ENCODE results near the gene TNNI3.

DNA sequence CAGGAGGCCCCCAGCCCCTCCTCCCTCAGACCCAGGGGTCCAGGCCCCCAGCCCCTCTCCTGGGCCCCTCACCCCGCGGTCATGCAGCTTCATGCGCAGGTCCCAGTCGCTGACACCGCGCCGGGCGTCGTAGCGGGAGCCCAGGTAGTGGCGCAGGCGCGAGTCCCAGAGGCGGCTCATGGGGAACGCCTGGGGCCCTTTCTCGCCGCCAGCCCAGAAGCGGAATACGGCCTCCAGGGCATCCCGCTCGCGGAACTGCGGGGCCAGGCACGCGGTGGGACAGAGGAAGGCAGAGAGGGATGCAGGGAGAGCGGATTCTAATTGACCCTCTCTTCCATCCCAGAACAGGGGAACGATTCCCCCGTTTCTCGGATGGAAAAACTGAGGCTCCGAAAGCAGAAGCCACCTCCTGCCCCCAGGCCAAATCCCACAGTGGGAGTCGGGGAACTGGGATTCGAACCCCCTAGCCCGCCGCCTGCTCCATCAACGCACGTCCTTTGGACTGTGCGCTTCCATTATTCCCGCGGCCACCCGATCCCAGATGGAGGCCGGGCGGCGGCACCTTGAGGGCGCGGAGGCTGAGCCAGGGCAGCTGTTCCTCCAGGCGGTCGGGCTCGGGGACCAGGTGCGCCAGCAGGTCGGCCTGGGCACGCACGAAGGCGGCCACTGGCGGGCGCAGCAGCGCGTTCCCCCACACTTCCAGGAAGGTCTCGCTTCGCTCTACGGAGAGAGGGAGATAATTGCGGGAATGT is 4.2 kb upstream of the TNNI3 start:
- TF ChIP-seq, protein P1, sequence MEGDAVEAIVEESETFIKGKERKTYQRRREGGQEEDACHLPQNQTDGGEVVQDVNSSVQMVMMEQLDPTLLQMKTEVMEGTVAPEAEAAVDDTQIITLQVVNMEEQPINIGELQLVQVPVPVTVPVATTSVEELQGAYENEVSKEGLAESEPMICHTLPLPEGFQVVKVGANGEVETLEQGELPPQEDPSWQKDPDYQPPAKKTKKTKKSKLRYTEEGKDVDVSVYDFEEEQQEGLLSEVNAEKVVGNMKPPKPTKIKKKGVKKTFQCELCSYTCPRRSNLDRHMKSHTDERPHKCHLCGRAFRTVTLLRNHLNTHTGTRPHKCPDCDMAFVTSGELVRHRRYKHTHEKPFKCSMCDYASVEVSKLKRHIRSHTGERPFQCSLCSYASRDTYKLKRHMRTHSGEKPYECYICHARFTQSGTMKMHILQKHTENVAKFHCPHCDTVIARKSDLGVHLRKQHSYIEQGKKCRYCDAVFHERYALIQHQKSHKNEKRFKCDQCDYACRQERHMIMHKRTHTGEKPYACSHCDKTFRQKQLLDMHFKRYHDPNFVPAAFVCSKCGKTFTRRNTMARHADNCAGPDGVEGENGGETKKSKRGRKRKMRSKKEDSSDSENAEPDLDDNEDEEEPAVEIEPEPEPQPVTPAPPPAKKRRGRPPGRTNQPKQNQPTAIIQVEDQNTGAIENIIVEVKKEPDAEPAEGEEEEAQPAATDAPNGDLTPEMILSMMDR (IDR thresholded peaks at IDR 0.05), result no peak
- no peak for TF ChIP-seq POLR2AphosphoS5 (IDR thresholded peaks at IDR 0.05; ENCODE audit: low read depth, low read length)

All from Panc1 (cell line).